Psoas muscle (tissue), 8 donors: ENCODE data around the gene GBP4. TPM values are rescaled to one million over a fixed set of nuclear protein-coding genes. Genes with fewer than 3 reads are reported as not detected.

Experiments used
- ATAC-seq, 4 donors: fragments of 200-7000 bp; cut with Tn5 transposase; one replicate each; pipeline ENCODE4 v1.9.1; 2020; ENCODE audit warnings: moderate library complexity in 3 of 4, mild to moderate bottlenecking in 2 of 4
- DNase-seq, 2 donors: peaks; one replicate each; pipeline ENCODE4 v3.0.0-alpha.2; 2020
- H3K27ac ChIP-seq: fragments of 200-600 bp; one replicate; pipeline ENCODE4 v1.8.0; 2022
- H3K27me3 ChIP-seq, 3 donors: fragments of 200-600 bp in 1 of 3; one replicate each; pipeline versions ENCODE4 v1.6.1 to v1.8.0; 2013 to 2022; ENCODE audit warnings: low read length in 2 of 3, mild to moderate bottlenecking in 2 of 3, moderate library complexity in 1 of 3; ENCODE audit not compliant: insufficient read depth in 3 of 3
- H3K36me3 ChIP-seq, 2 donors: fragments of 200-600 bp in 1 of 2; one replicate each; pipeline versions ENCODE4 v1.6.1 to v1.8.0; 2013 to 2022; ENCODE audit warnings: low read depth in 1 of 2, mild to moderate bottlenecking in 1 of 2, moderate library complexity in 1 of 2; ENCODE audit not compliant: insufficient read depth in 1 of 2
- H3K4me1 ChIP-seq: fragments of 200-600 bp; one replicate; pipeline ENCODE4 v1.8.0; 2022
- H3K4me3 ChIP-seq: fragments of 200-600 bp; one replicate; pipeline ENCODE4 v1.8.0; 2022; ENCODE audit warnings: mild to moderate bottlenecking
- H3K9me3 ChIP-seq: fragments of 200-600 bp; one replicate; pipeline ENCODE4 v1.8.0; 2022
- WGBS, 3 donors: extraction: QIAGEN DNeasy Blood & Tissue Kit; methylation state at CpG; one replicate each; pipeline versions ENCODE4 v1.1.6 to v1.1.7; 2013; 5-methylcytosine and 5-hydroxymethylcytosine counted together
- intact Hi-C, 2 donors: fragments of 100-400 bp; cut with DNase I; formaldehyde crosslinking; loops; one replicate each; pipeline versions ENCODE4 v1.11.0 to v1.14.2; 2022
- polyA plus RNA-seq, 3 donors: library from polyadenylated mRNA; stranded (reverse); fragments of 200-250 nt; gene quantifications; one replicate each; pipeline ENCODE4 v1.2.3, GENCODE V29; 2013
- total RNA-seq, 4 donors: library from RNA; stranded (reverse); fragmentation: NEBNext Ultra II Directional in 2 of 4; extraction: Animal tissue kit (Norgen Biotek cat#: 25700) in 2 of 4; gene quantifications; one replicate each; pipeline versions ENCODE4 v1.2.1 to v1.2.4, GENCODE V29; 2021 to 2023
- TF ChIP-seq, protein P1 (sequence below): fragments of 200-600 bp; IDR thresholded peaks from one replicate; pipeline ENCODE4 v1.8.0; 2022; ENCODE audit warnings: antibody characterized with exemption
- donor health status: healthy with polysubstance abuse.
- donor health status: DM: no; HTN: no; CAD: no; lungs with moderate emphysema.
- donor health status: Bipolar disorder and iron deficiency.
- donor health status: healthy.
- donor health status: DM: yes; HTN: yes; CAD: no.
- donor health status: DM: no; HTN: no; CAD: no.
- donor health status: DM: no; HTN: no; CAD: no.
- donor health status: DM: yes; HTN: yes; CAD: no.

Gene GBP4
- total and polyA plus RNA-seq, 7 donors, result 2.2 to 9.7 (median 4.4) TPM

- Histone ChIP-seq H3K27me3 (no peaks in the 10 kb centered on the region), H3K4me3 (no peak overlapping the region), H3K4me1 (peaks cover 4% of the 10 kb centered on the region), H3K27ac (no peak overlapping the region), H3K9me3 (peaks cover 4% of the 10 kb centered on the region), H3K36me3 (no peaks in the 10 kb centered on the region)
- intact Hi-C loops, result no loop called here
- DNase-seq (no peak), ATAC-seq (no peak)
- 86 to 93% (median 92%) methylated on average over 1 of the region's 1 CpG for WGBS, 3 donors
- TF ChIP-seq, protein P1, sequence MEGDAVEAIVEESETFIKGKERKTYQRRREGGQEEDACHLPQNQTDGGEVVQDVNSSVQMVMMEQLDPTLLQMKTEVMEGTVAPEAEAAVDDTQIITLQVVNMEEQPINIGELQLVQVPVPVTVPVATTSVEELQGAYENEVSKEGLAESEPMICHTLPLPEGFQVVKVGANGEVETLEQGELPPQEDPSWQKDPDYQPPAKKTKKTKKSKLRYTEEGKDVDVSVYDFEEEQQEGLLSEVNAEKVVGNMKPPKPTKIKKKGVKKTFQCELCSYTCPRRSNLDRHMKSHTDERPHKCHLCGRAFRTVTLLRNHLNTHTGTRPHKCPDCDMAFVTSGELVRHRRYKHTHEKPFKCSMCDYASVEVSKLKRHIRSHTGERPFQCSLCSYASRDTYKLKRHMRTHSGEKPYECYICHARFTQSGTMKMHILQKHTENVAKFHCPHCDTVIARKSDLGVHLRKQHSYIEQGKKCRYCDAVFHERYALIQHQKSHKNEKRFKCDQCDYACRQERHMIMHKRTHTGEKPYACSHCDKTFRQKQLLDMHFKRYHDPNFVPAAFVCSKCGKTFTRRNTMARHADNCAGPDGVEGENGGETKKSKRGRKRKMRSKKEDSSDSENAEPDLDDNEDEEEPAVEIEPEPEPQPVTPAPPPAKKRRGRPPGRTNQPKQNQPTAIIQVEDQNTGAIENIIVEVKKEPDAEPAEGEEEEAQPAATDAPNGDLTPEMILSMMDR, result no peak
Measured at GRCh38 chr1:89133747-89134146, 65.0 kb downstream of the GBP4 start.

Other genes with a start within 250 kb of the GBP4 start
- 1 to 10 TPM; 5.7 to 6.7 (median 6.2) TPM for gene KYAT3, start 206.3 kb downstream of the GBP4 start, total RNA-seq
- 1 to 10 TPM; 3.8 to 7.6 (median 4.6) TPM for gene KYAT3, start 206.3 kb downstream of the GBP4 start, polyA plus RNA-seq
- gene RBMXL1, start 206.3 kb downstream of the GBP4 start, total RNA-seq, result 1 to 10 TPM; 5.0 to 7.2 (median 6.4) TPM
- gene RBMXL1, start 206.3 kb downstream of the GBP4 start, polyA plus RNA-seq, result 1 to 10 TPM; 2.3 to 5.3 (median 4.1) TPM
- gene GBP3, start 176.1 kb downstream of the GBP4 start, total RNA-seq, result 1 to 10 TPM; 1.4 to 5.3 (median 2.0) TPM
- gene GBP3, start 176.1 kb downstream of the GBP4 start, polyA plus RNA-seq, result 1 to 10 TPM in 2 of 3 donors, under 1 TPM in 1; 0.56 to 1.4 (median 1.2) TPM
- gene GBP1, start 133.7 kb downstream of the GBP4 start, total RNA-seq, result 1 to 10 TPM; 2.1 to 4.1 (median 3.8) TPM
- 1 to 10 TPM; 1.7 to 3.3 (median 1.9) TPM for gene GBP1, start 133.7 kb downstream of the GBP4 start, polyA plus RNA-seq
- 10 to 100 TPM; 11.3 to 33.8 (median 26.3) TPM for gene GBP2, start 72.8 kb downstream of the GBP4 start, total RNA-seq
- gene GBP2, start 72.8 kb downstream of the GBP4 start, polyA plus RNA-seq, result 10 to 100 TPM; 12.7 to 36.6 (median 21.2) TPM
- gene GBP7, start 22.9 kb downstream of the GBP4 start, total RNA-seq, result not detected
- not detected for gene GBP7, start 22.9 kb downstream of the GBP4 start, polyA plus RNA-seq
- gene GBP5, start 73.9 kb upstream of the GBP4 start, total RNA-seq, result under 1 TPM; 0.29 to 0.74 (median 0.49) TPM
- gene GBP5, start 73.9 kb upstream of the GBP4 start, polyA plus RNA-seq, result under 1 TPM; 0.16 to 0.21 (median 0.18) TPM
- under 1 TPM in 1 of 4 donors, not detected in 3; 0.10 TPM for gene GBP6, start 165.1 kb upstream of the GBP4 start, total RNA-seq
- under 1 TPM; 0.03 to 0.04 (median 0.03) TPM for gene GBP6, start 165.1 kb upstream of the GBP4 start, polyA plus RNA-seq